ENCODE results near the gene TRIM51.
"Not testable (repeated sequence)": the region's sequence is repeated elsewhere in the genome, so short reads cannot be mapped to it uniquely, and the experiment has no call there.

Gene TRIM51

DNA sequence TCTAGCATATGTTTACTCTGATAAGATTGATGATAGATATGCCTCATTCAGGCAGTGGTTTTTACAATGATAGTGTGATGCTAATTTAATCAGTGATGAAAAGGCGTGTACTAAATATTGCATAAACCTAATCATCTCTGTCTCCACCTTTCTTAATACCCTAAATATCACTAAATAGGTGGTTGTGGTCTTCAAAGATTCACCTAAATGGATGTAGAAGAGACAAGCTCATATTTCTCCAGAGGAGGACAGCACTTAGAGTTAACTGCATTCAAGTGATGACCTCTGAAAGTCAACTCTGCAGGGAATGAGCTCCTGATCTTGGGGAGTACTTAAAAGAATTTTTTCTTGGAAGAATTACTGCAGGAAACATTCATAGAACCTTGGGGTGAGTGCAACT lies at the start of gene TRIM51:
Gene TRIM51 (plus strand): TSS at position 301 of the 400 bp plus-strand sequence. CDS start 2,132 bp downstream, outside the sequence.
- H3K4me3 ChIP-seq (ENCODE audit: low read length); H3K36me3 ChIP-seq (ENCODE audit: control insufficient read depth, insufficient read depth, low read length); H3K9me3 ChIP-seq (ENCODE audit: control insufficient read depth, insufficient read depth, low read length); H3K27ac ChIP-seq (ENCODE audit: low read length); H3K27me3 ChIP-seq (ENCODE audit: control insufficient read depth, insufficient read depth, low read length); DNase-seq (ENCODE audit: low read depth, low spot score); H3K4me1 ChIP-seq (ENCODE audit: control insufficient read depth, insufficient read depth, low read length): not testable (repeated sequence)
- WGBS (ENCODE audit: insufficient coverage, insufficient read length), result no CpG with 5 or more reads among the region's 1 CpG

DNA sequence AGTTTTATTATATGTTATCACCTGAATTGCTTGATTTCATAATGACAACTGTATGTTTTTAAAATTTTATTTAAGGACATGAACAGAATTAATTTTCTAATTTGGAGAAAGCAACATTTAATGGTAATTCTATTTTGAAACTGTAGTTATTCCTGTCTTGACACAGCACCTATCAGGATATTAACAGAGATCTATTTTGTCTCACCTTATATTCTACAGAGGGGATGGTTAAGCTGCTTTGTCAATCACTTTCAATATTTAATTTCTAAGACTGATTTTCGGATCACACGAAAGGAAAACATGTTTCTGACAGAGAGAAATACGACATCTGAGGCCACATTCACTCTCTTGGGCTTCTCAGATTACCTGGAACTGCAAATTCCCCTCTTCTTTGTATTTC lies 44.6 kb upstream of the TRIM51 start, which contains the start of gene OR5D16:
Gene OR5D16 (plus strand): TSS at position 301 of the 400 bp plus-strand sequence. CDS start 0 bp downstream, at position 301.
- H3K27ac ChIP-seq (ENCODE audit: low read length), result no peak within 1 kb of the TSS
- H3K4me3 ChIP-seq (ENCODE audit: low read length), result no peak within 1 kb of the TSS
- no peaks in the 10 kb centered on the region for H3K27me3 ChIP-seq (ENCODE audit: control insufficient read depth, insufficient read depth, low read length)
- DNase-seq (ENCODE audit: low read depth, low spot score), result no peak
- no peaks in the 10 kb centered on the region for H3K4me1 ChIP-seq (ENCODE audit: control insufficient read depth, insufficient read depth, low read length)
- H3K9me3 ChIP-seq (ENCODE audit: control insufficient read depth, insufficient read depth, low read length), result peaks cover 1% of the 10 kb centered on the region; the same call in 1 of the 2 replicates
- no peaks in the 10 kb centered on the region for H3K36me3 ChIP-seq (ENCODE audit: control insufficient read depth, insufficient read depth, low read length)
- no CpG with 5 or more reads among the region's 3 CpGs for WGBS (ENCODE audit: insufficient coverage, insufficient read length)

- no peaks in the 10 kb centered on the region for H3K27me3 ChIP-seq (ENCODE audit: control insufficient read depth, insufficient read depth, low read length)
- no peak overlapping the region for H3K27ac ChIP-seq (ENCODE audit: low read length)
- no peak for DNase-seq (ENCODE audit: low read depth, low spot score)
- no peaks in the 10 kb centered on the region for H3K4me1 ChIP-seq (ENCODE audit: control insufficient read depth, insufficient read depth, low read length)
- WGBS (ENCODE audit: insufficient coverage, insufficient read length), result no CpG with 5 or more reads among the region's 2 CpGs
- H3K36me3 ChIP-seq (ENCODE audit: control insufficient read depth, insufficient read depth, low read length), result no peaks in the 10 kb centered on the region
- H3K4me3 ChIP-seq (ENCODE audit: low read length), result no peak overlapping the region
- peaks cover 1% of the 10 kb centered on the region; the same call in 1 of the 2 replicates for H3K9me3 ChIP-seq (ENCODE audit: control insufficient read depth, insufficient read depth, low read length)
Observed at GRCh38 chr11:55847453-55847852, 35.6 kb upstream of the TRIM51 start.

DNA sequence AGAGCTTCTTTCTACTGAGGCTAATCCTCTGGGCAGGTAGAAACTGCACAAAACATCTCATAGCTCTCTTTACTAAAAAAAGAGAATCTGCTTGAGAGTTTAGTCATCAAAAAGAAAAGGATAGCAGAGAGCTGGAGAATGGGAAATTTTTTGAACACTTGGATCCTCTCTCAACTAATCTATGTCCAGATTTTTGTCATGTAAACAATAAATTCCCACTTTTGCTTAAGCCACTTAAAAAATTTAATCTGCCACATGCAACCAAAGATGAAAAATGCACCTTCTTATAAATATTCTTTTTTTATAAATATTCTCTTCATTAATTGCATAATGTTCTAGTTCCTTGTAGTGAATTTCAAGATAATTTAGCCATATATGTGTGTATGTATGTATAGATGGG lies 34.1 kb upstream of the TRIM51 start:
- DNase-seq (ENCODE audit: low read depth, low spot score), result no peak
- H3K4me1 ChIP-seq (ENCODE audit: control insufficient read depth, insufficient read depth, low read length), result no peaks in the 10 kb centered on the region
- H3K27ac ChIP-seq (ENCODE audit: low read length), result no peak overlapping the region
- no peaks in the 10 kb centered on the region for H3K36me3 ChIP-seq (ENCODE audit: control insufficient read depth, insufficient read depth, low read length)
- H3K9me3 ChIP-seq (ENCODE audit: control insufficient read depth, insufficient read depth, low read length), result peaks cover 1% of the 10 kb centered on the region; the same call in 1 of the 2 replicates
- no peak overlapping the region for H3K4me3 ChIP-seq (ENCODE audit: low read length)
- no peaks in the 10 kb centered on the region for H3K27me3 ChIP-seq (ENCODE audit: control insufficient read depth, insufficient read depth, low read length)

- no peak overlapping the region for H3K27ac ChIP-seq (ENCODE audit: low read length)
- no CpG with 5 or more reads among the region's 1 CpG for WGBS (ENCODE audit: insufficient coverage, insufficient read length)
- H3K27me3 ChIP-seq (ENCODE audit: control insufficient read depth, insufficient read depth, low read length), result no peaks in the 10 kb centered on the region
Observed at GRCh38 chr11:55852141-55852540, 31.0 kb upstream of the TRIM51 start.

DNA sequence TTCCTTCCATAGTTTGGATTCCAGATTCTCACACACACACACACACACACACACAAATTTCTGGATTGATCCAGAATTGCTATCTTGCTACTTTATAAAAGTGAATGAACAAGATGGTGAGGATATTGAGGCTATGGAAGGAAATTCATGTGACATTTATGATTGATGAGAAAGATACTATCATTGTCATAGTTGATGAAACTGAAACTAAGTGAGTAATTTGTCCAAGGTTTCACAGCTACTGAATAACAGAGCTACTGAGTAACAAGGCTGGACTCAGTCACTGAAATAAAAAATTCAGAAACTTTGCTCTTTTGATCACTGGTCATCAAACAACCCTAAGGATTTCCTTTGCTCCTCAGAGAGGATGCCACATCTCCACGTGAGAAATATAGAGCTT lies 28.4 kb upstream of the TRIM51 start:
- no CpG with 5 or more reads among the region's 1 CpG for WGBS (ENCODE audit: insufficient coverage, insufficient read length)
- H3K9me3 ChIP-seq (ENCODE audit: control insufficient read depth, insufficient read depth, low read length), result peaks cover 1% of the 10 kb centered on the region; the same call in 1 of the 2 replicates
- H3K36me3 ChIP-seq (ENCODE audit: control insufficient read depth, insufficient read depth, low read length), result no peaks in the 10 kb centered on the region
- DNase-seq (ENCODE audit: low read depth, low spot score), result no peak
- H3K4me1 ChIP-seq (ENCODE audit: control insufficient read depth, insufficient read depth, low read length), result no peaks in the 10 kb centered on the region
- no peak overlapping the region for H3K27ac ChIP-seq (ENCODE audit: low read length)
- no peak overlapping the region for H3K4me3 ChIP-seq (ENCODE audit: low read length)
- no peaks in the 10 kb centered on the region for H3K27me3 ChIP-seq (ENCODE audit: control insufficient read depth, insufficient read depth, low read length)

More at GRCh38 chr11:55852141-55852540, 31.0 kb upstream of the TRIM51 start:
- DNase-seq (ENCODE audit: low read depth, low spot score), result no peak
- Histone ChIP-seq H3K9me3 (ENCODE audit: control insufficient read depth, insufficient read depth, low read length) (peaks cover 1% of the 10 kb centered on the region; the same call in 1 of the 2 replicates), H3K36me3 (ENCODE audit: control insufficient read depth, insufficient read depth, low read length) (no peaks in the 10 kb centered on the region), H3K4me3 (ENCODE audit: low read length) (no peak overlapping the region), H3K4me1 (ENCODE audit: control insufficient read depth, insufficient read depth, low read length) (no peaks in the 10 kb centered on the region)

DNA sequence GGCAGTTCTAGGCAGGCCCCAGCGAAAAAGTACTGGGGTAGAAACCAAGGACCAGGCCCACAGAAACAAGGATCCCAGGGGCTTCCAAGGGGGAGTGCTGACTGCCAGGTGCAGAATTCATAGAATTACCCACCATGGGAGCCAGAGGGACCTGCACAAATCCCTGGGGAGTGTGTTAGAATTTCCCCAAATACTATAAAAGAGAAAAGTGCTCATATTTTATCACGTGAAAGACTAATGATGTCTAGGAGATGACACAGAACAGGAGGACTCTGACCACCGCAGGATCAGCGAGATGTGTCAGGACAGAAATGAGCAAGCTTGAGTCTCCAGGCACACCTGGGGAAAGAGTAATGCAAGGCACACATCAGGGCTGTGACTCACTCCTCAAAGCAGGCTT lies 15.7 kb upstream of the TRIM51 start:
- WGBS (ENCODE audit: insufficient coverage, insufficient read length), result no CpG with 5 or more reads among the region's 4 CpGs
- H3K27ac ChIP-seq (ENCODE audit: low read length); H3K4me1 ChIP-seq (ENCODE audit: control insufficient read depth, insufficient read depth, low read length); DNase-seq (ENCODE audit: low read depth, low spot score); H3K4me3 ChIP-seq (ENCODE audit: low read length); H3K27me3 ChIP-seq (ENCODE audit: control insufficient read depth, insufficient read depth, low read length); H3K36me3 ChIP-seq (ENCODE audit: control insufficient read depth, insufficient read depth, low read length); H3K9me3 ChIP-seq (ENCODE audit: control insufficient read depth, insufficient read depth, low read length): not testable (repeated sequence)

- not testable (repeated sequence) for H3K4me1 ChIP-seq (ENCODE audit: control insufficient read depth, insufficient read depth, low read length); H3K27me3 ChIP-seq (ENCODE audit: control insufficient read depth, insufficient read depth, low read length); H3K4me3 ChIP-seq (ENCODE audit: low read length); DNase-seq (ENCODE audit: low read depth, low spot score); H3K9me3 ChIP-seq (ENCODE audit: control insufficient read depth, insufficient read depth, low read length); H3K36me3 ChIP-seq (ENCODE audit: control insufficient read depth, insufficient read depth, low read length); H3K27ac ChIP-seq (ENCODE audit: low read length)
- WGBS (ENCODE audit: insufficient coverage, insufficient read length), result no CpG with 5 or more reads among the region's 33 CpGs
Observed at GRCh38 chr11:55872731-55873130, 10.4 kb upstream of the TRIM51 start.

DNA sequence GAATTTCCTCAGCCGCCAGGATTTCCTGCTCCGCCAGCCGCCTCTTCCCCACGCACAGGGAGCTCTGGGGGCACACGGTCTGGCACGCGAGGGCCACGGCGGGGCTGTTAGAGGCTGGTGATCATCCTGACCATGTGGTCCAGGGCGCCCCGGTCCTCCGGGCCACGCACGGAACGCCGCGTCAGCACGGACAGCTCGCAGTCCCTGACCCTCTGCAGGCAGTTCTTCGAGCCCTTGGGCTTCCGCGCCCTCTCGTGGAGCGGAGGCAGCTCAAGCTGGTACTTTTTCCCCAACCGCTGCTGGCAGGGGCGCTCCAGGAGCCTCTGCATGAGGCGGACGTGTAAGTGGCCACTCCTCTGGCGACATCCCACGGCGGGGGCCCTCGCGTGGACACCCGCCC lies 10.0 kb upstream of the TRIM51 start:
- not testable (repeated sequence) for H3K27me3 ChIP-seq (ENCODE audit: control insufficient read depth, insufficient read depth, low read length); H3K9me3 ChIP-seq (ENCODE audit: control insufficient read depth, insufficient read depth, low read length); H3K36me3 ChIP-seq (ENCODE audit: control insufficient read depth, insufficient read depth, low read length); H3K27ac ChIP-seq (ENCODE audit: low read length); H3K4me3 ChIP-seq (ENCODE audit: low read length); DNase-seq (ENCODE audit: low read depth, low spot score); H3K4me1 ChIP-seq (ENCODE audit: control insufficient read depth, insufficient read depth, low read length)
- WGBS (ENCODE audit: insufficient coverage, insufficient read length), result no CpG with 5 or more reads among the region's 34 CpGs

DNA sequence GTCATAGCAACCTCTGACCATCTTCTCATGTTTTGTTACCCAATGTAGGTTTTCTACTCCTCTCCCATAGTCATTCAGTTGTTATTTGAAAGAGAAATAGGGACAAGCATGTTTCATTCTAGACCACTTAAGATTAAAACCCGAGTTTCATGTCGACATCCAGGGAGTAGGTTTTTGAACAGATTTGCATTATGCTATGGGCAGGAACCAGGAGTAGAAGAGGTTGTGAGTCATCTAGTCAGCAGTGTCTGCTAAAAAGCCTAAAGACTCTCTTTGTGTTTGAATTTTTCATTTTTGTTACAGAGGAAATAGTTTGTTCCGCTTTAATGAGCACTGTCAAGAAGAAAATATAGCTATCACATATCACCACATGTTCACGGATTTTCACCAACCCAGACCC lies 1.9 kb downstream of the TRIM51 start:
- not testable (repeated sequence) for H3K4me1 ChIP-seq (ENCODE audit: control insufficient read depth, insufficient read depth, low read length); DNase-seq (ENCODE audit: low read depth, low spot score); H3K27me3 ChIP-seq (ENCODE audit: control insufficient read depth, insufficient read depth, low read length); H3K9me3 ChIP-seq (ENCODE audit: control insufficient read depth, insufficient read depth, low read length); H3K36me3 ChIP-seq (ENCODE audit: control insufficient read depth, insufficient read depth, low read length); H3K4me3 ChIP-seq (ENCODE audit: low read length); H3K27ac ChIP-seq (ENCODE audit: low read length)
- WGBS (ENCODE audit: insufficient coverage, insufficient read length), result no CpG with 5 or more reads among the region's 4 CpGs

GRCh38 chr11:55885481-55885880 lies 2.4 kb downstream of the TRIM51 start:
- not testable (repeated sequence) for H3K9me3 ChIP-seq (ENCODE audit: control insufficient read depth, insufficient read depth, low read length); DNase-seq (ENCODE audit: low read depth, low spot score); H3K27me3 ChIP-seq (ENCODE audit: control insufficient read depth, insufficient read depth, low read length); H3K27ac ChIP-seq (ENCODE audit: low read length); H3K36me3 ChIP-seq (ENCODE audit: control insufficient read depth, insufficient read depth, low read length); H3K4me3 ChIP-seq (ENCODE audit: low read length); H3K4me1 ChIP-seq (ENCODE audit: control insufficient read depth, insufficient read depth, low read length)
- no CpG with 5 or more reads among the region's 9 CpGs for WGBS (ENCODE audit: insufficient coverage, insufficient read length)

All from iPS DF 6.9 (cell line).